H1 (cell line): ENCODE results near the gene SNED1. TPM values are rescaled to one million over a fixed set of nuclear protein-coding genes. Genes with fewer than 3 reads are reported as not detected.

Source experiments
- CHD1 ChIP-seq: IDR thresholded peaks from 2 replicates; pipeline ENCODE4 v1.6.1; 2012; ENCODE audit warnings: low read depth, low read length, improper control_type of control experiment
- HDAC6 ChIP-seq: IDR thresholded peaks from one replicate; pipeline ENCODE4 v1.7.1; 2012; ENCODE audit warnings: low read depth, mild to moderate bottlenecking, inconsistent platforms, low read length, moderate library complexity
- KDM5A ChIP-seq: fragments of 200-600 bp; IDR thresholded peaks from 2 replicates; pipeline ENCODE4 v1.7.1; 2012; ENCODE audit warnings: mild to moderate bottlenecking, low read length, inconsistent platforms, mixed read lengths
- polyA plus RNA-seq, 7 experiments: library from polyadenylated mRNA; depleted of rRNA in 3 of 7; stranded (reverse) in 5 of 7; unstranded in 2 of 7; fragments of >200 nt in 5 of 7; fragments of 200-250 nt in 2 of 7; gene quantifications; 1 replicate in 5 of 7; 2 replicates in 1 of 7; 4 replicates in 1 of 7; pipeline versions ENCODE4 v1.2.1 to v1.2.3, GENCODE V29; 2011 to 2013; ENCODE audit warnings: missing spikeins in 2 of 7, mixed read lengths in 2 of 7
- total RNA-seq: library from RNA; stranded (reverse); fragmentation: NEBNext Ultra II Directional; extraction: Animal tissue kit (Norgen Biotek cat#: 25700); gene quantifications from 2 replicates; pipeline ENCODE4 v1.2.1, GENCODE V29; 2021
- TF ChIP-seq, protein P1 (sequence below): IDR thresholded peaks from 2 replicates; pipeline ENCODE4 v1.6.1; 2011; ENCODE audit warnings: low read depth, mild to moderate bottlenecking, low read length; ENCODE audit not compliant: insufficient read depth

Gene SNED1
- total and polyA plus RNA-seq, 2 of the 8 experiments (the other 6 are each of a cell fraction or from before 2014, with no cell fraction given), result 1.9 TPM

GRCh38 chr2:241025639-241026038, 27.2 kb downstream of the SNED1 start (continued):
- TF ChIP-seq HDAC6 (no peak), KDM5A (no peak), CHD1 (no peak)
- TF ChIP-seq, protein P1, sequence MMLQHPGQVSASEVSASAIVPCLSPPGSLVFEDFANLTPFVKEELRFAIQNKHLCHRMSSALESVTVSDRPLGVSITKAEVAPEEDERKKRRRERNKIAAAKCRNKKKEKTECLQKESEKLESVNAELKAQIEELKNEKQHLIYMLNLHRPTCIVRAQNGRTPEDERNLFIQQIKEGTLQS, result no peak
